ENCODE data around the gene KIRREL2.

Gene KIRREL2

GRCh38 chr19:35901055-35901644 lies 44.4 kb downstream of the KIRREL2 start:
- Histone ChIP-seq H3K36me3 (peaks cover 0 to 10% (median 8%) of the 10 kb centered on the region in 3 donors), H3K27ac (peak overlapping the region in 1 of 2 donors; percentile 72), H3K4me3 (peak overlapping the region; percentile 60 to 85), H3K4me1 (peaks cover 0 to 27% (median 13%) of the 10 kb centered on the region in 4 donors), H3K27me3 (no peaks in the 10 kb centered on the region), H3K9me3 (no peaks in the 10 kb centered on the region)
- no peak for DNase-seq
- TF ChIP-seq, protein P1, sequence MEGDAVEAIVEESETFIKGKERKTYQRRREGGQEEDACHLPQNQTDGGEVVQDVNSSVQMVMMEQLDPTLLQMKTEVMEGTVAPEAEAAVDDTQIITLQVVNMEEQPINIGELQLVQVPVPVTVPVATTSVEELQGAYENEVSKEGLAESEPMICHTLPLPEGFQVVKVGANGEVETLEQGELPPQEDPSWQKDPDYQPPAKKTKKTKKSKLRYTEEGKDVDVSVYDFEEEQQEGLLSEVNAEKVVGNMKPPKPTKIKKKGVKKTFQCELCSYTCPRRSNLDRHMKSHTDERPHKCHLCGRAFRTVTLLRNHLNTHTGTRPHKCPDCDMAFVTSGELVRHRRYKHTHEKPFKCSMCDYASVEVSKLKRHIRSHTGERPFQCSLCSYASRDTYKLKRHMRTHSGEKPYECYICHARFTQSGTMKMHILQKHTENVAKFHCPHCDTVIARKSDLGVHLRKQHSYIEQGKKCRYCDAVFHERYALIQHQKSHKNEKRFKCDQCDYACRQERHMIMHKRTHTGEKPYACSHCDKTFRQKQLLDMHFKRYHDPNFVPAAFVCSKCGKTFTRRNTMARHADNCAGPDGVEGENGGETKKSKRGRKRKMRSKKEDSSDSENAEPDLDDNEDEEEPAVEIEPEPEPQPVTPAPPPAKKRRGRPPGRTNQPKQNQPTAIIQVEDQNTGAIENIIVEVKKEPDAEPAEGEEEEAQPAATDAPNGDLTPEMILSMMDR (IDR thresholded peaks at IDR 0.05) = no peak
- intact Hi-C loops (cut with DNase I; ENCODE audit: low total_unique reads) = no loop called here

DNA sequence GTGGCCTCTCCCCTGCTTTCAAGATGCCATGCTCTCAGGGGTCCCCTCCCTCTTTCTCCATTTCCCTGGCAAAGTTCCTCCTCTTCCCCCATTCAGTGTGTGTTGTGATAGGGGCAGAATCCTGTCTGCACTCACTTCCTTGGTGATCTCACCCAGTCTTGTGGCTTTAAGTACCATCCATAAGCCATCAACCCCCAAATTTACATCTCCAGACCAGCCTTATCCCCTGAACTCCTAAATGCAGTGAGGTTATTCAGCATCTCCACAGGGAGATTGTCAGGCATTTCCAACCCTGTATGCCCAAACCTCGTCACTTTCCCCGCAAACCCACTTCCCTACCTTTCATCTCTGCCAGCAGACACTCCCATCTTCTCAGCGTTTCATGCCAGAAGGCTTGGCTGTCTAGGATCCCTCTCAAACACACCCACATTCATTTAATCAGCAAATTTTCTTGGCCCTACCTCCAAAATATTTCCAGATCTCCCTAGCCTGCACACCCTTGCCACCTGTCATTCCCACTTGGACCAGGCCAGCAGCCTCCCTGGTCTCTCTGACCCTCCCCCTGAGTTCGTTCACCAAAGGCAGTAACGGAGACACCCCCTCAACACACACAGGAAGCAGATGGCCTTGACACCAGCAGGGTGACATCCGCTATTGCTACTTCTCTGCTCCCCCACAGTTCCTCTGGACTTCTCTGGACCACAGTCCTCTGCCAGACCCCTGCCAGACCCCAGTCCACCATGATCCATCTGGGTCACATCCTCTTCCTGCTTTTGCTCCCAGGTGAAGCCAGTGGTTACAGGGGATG lies 45.3 kb downstream of the KIRREL2 start, which contains the start of gene HCST:
Gene HCST, plus strand, starts transcription at position 676 of the 808 bp plus-strand sequence. Its CDS starts 65 bp downstream, at position 741.
- peaks cover 0 to 27% (median 13%) of the 10 kb centered on the region in 4 donors for H3K4me1 ChIP-seq
- peak within 1 kb of the TSS in 1 of 2 donors; percentile 15 for H3K4me3 ChIP-seq
- H3K27ac ChIP-seq = no peak within 1 kb of the TSS
- TF ChIP-seq, protein P1 (IDR thresholded peaks at IDR 0.05) = no peak
- H3K27me3 ChIP-seq = no peaks in the 10 kb centered on the region
- no peaks in the 10 kb centered on the region for H3K9me3 ChIP-seq
- no peak for DNase-seq
- peaks cover 0 to 1% (median 0%) of the 10 kb centered on the region in 3 donors for H3K36me3 ChIP-seq
- intact Hi-C loops (cut with DNase I; ENCODE audit: low total_unique reads) = no loop called here

DNA sequence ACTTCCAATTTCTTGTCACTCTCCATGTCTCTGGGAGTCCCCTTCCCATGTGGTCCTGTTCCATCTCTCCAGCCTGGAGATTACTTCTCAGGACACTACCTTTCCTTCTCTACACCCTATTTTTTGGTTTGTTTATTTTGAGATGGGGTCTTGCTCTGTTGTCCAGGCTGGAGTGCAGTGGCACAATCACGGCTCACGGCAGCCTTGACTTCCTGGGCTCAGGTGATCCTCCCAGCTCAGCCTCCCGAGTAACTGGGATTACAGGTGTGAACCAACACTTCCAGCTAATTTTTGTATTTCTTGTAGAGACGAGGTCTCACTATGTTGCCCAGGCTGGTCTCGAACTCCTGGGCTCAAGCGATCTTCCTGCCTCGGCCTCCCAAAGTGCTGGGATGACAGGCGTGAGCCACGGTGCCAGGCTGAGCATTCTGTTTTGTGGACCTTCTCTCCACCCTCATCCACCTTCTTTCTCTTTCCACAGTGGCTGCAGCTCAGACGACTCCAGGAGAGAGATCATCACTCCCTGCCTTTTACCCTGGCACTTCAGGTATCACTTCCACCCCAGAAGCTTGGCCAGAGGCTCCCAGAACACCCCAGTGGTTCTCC lies 46.3 kb downstream of the KIRREL2 start:
- Histone ChIP-seq H3K4me3 (peak overlapping the region in 1 of 2 donors; percentile 15), H3K9me3 (no peaks in the 10 kb centered on the region), H3K4me1 (peaks cover 0 to 20% (median 11%) of the 10 kb centered on the region in 4 donors), H3K36me3 (no peaks in the 10 kb centered on the region), H3K27ac (no peak overlapping the region), H3K27me3 (no peaks in the 10 kb centered on the region)
- no peak for DNase-seq
- intact Hi-C loops (cut with DNase I; ENCODE audit: low total_unique reads) = no loop called here
- TF ChIP-seq, protein P1 (IDR thresholded peaks at IDR 0.05) = no peak

DNA sequence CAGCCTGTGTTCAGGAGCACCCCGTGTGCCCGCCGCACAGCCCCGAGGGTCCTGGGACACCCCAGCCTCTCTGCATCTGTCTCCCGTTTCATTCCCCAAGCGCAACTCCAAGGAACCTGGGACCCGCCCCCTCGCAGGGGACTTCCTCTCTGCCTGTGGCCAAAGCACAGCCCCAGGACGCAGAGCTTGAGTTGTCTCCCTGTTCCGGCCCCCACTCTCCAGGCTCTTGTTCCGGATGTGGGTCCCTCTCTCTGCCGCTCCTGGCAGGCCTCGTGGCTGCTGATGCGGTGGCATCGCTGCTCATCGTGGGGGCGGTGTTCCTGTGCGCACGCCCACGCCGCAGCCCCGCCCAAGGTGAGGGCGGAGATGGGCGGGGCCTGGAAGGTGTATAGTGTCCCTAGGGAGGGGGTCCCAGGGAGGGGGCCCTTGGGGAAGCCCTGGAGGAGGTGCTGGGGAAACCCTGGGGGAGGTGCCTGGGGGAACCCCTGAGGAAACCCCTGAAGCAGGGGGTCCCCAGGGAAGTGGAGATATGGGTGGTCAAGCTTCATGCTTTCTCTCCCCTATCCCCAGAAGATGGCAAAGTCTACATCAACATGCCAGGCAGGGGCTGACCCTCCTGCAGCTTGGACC lies 47.0 kb downstream of the KIRREL2 start:
- peak; percentile 78 to 86 for DNase-seq

More for the DNA sequence above, 47.0 kb downstream of the KIRREL2 start:
- no peak overlapping the region for H3K27ac ChIP-seq
- no peaks in the 10 kb centered on the region for H3K27me3 ChIP-seq
- H3K4me3 ChIP-seq = no peak overlapping the region
- no peaks in the 10 kb centered on the region for H3K36me3 ChIP-seq
- intact Hi-C loops (cut with DNase I; ENCODE audit: low total_unique reads) = no loop called here
- H3K9me3 ChIP-seq = no peaks in the 10 kb centered on the region
- TF ChIP-seq, protein P1 (IDR thresholded peaks at IDR 0.05) = no peak
- H3K4me1 ChIP-seq = peaks cover 0 to 13% (median 4%) of the 10 kb centered on the region in 4 donors
